ENCODE measurements around the gene CSK. TPM values are rescaled to one million over a fixed set of nuclear protein-coding genes. Genes with fewer than 3 reads are reported as not detected.

The CSK gene
- total RNA-seq, 1 experiment from 2014 or later, result 172 TPM

DNA sequence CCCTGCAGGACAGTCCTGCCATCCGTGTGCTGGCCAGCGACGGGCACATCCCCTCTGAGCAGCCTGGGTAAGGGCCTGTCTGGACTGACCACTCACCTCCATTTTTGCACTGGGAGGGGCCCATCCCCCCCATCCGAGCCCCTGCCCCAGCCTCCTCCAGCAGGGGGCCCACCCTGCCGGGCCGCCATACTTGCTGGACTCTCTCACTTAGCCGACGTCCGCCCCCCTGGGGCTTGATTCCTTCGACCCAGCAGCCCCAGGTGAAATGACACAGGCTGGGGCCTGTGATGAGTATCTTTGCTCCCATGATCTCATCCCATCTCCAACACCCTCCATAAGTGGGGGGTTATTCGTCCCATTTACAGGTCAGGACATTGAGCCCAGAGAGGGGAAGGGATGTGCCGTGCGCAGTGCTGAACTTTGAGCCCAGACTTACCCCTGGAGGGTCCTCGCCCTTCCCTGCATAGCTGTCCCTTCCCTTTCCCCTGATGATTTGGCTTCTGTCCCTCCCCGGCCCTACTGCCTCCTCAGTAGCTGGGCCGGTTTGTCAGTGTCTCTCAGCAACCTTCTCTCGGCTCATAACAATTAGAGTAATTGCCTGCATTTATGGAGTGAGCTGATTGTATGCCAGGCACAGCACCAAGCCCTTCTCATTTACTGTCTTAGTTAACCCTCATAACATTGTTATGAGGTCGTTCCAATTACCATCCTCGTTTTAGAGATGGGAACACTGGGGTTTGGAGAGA lies 34.9 kb downstream of the CSK start:
- DNase-seq, result no peak
- Histone ChIP-seq H3K4me3 (ENCODE audit: low read length) (no peak overlapping the region), H3K27me3 (ENCODE audit: low read length) (no peaks in the 10 kb centered on the region), H3K79me2 (ENCODE audit: low read length) (peaks cover 14% of the 10 kb centered on the region), H3K4me2 (ENCODE audit: low read depth, low read length, poor library complexity, severe bottlenecking) (no peak overlapping the region), H2AFZ (ENCODE audit: low read length) (no peak overlapping the region), H3K9me2 (replicated peaks; ENCODE audit: insufficient read depth, low read length) (no peaks in the 10 kb centered on the region), H3K9me3 (ENCODE audit: low read length) (no peaks in the 10 kb centered on the region), H4K20me1 (ENCODE audit: insufficient read depth, low read depth, low read length) (no peaks in the 10 kb centered on the region; the same call in 1 of the 2 replicates), H3K36me3 (ENCODE audit: insufficient read depth, low read length) (no peaks in the 10 kb centered on the region), H3K4me1 (ENCODE audit: low read length) (peaks cover 34% of the 10 kb centered on the region), H3K27ac (ENCODE audit: low read length) (0 out of 2 replicates have a peak overlapping the region, but pooled peaks have one; percentile 42), H3K9ac (ENCODE audit: low read length) (no peak overlapping the region)

DNA sequence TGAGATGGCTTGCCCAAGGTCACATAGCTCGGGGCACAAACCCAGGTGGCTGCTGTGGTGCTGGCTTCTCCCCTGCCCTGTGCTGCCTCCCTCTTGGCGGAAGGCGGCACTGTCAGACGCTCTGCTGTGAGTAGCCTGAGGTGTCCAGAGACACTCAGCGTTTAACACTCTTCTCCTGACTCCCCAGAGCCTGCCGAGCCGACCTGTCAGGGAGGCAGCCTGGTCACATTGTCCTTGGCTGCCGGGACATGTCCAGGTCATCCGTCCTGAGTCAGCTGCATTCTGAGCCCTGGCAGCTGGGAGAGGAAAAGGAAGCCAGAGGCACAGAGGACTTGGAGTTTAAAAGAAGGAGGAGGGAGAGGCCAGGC lies 35.5 kb downstream of the CSK start:
- Histone ChIP-seq H3K27ac (ENCODE audit: low read length) (0 out of 2 replicates have a peak overlapping the region, but pooled peaks have one; percentile 42), H3K9ac (ENCODE audit: low read length) (no peak overlapping the region), H2AFZ (ENCODE audit: low read length) (no peak overlapping the region), H3K4me2 (ENCODE audit: low read depth, low read length, poor library complexity, severe bottlenecking) (no peak overlapping the region), H4K20me1 (ENCODE audit: insufficient read depth, low read depth, low read length) (no peaks in the 10 kb centered on the region; the same call in 1 of the 2 replicates), H3K27me3 (ENCODE audit: low read length) (no peaks in the 10 kb centered on the region), H3K9me2 (replicated peaks; ENCODE audit: insufficient read depth, low read length) (no peaks in the 10 kb centered on the region), H3K79me2 (ENCODE audit: low read length) (peaks cover 14% of the 10 kb centered on the region), H3K9me3 (ENCODE audit: low read length) (no peaks in the 10 kb centered on the region), H3K4me3 (ENCODE audit: low read length) (no peak overlapping the region), H3K36me3 (ENCODE audit: insufficient read depth, low read length) (no peaks in the 10 kb centered on the region), H3K4me1 (ENCODE audit: low read length) (peaks cover 40% of the 10 kb centered on the region)
- no peak for DNase-seq

DNA sequence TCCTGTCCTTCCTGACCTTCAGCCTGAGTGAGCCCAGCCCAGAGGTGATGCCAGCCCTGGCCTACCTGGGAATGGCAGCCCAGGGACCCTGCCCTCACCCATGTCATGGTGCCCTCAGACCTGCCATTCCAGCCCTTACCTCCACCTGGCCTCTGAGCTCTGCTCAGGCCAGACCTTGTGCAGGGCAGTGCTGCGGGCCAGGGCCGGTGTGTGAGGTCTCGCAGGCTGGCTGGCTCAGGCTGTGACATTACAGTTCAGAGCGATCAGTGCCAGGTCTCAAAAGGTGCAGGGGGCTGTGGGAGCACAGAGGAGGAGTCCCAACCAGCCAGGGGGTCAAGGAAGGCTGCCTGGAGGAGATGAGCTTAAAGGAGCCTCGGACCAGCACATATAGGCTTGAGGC lies 38.2 kb downstream of the CSK start:
- peak overlapping the region; percentile 96 for H3K4me2 ChIP-seq (ENCODE audit: low read depth, low read length, poor library complexity, severe bottlenecking)
- no peaks in the 10 kb centered on the region for H3K36me3 ChIP-seq (ENCODE audit: insufficient read depth, low read length)
- H3K4me1 ChIP-seq (ENCODE audit: low read length), result peaks cover 67% of the 10 kb centered on the region

DNA sequence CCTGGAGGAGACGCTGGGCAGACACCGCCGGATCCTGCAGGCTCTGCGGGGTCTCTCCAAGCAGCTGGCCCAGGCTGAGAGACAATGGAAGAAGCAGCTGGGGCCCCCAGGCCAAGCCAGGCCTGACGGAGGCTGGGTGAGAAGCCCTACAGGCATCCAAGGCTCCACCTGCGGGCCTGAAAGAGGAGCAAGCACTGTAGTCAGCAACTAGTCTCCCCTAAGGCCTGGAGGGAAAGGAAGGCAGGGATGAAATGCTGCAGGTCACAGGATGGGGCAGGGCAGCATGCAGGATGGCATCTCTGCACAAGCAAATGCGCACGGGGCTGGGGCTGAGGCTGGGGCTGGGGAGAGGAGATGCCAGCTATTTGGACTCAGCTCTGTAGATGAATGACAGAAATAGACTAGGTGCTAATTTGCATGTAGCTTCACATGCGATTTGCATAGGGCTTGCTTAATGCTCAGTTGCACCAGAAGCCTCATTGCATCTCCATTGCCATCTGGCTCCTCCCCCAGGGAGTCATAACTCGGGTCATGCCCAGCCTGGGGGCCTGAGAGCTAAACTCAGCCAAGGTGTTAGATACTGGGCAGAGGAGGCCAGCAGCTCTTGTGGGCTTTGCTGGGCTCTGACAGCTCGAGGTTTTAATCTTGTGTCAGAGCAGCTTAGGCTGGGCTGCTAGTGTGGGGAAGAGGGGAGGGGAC lies 39.4 kb downstream of the CSK start:
- no peak overlapping the region for H2AFZ ChIP-seq (ENCODE audit: low read length)

More for the DNA sequence above, 38.2 kb downstream of the CSK start:
- no peaks in the 10 kb centered on the region for H3K9me3 ChIP-seq (ENCODE audit: low read length)
- DNase-seq, result no peak
- no peaks in the 10 kb centered on the region; the same call in 1 of the 2 replicates for H4K20me1 ChIP-seq (ENCODE audit: insufficient read depth, low read depth, low read length)
- peaks cover 14% of the 10 kb centered on the region for H3K79me2 ChIP-seq (ENCODE audit: low read length)
- H2AFZ ChIP-seq (ENCODE audit: low read length), result no peak overlapping the region
- H3K4me3 ChIP-seq (ENCODE audit: low read length), result peak overlapping the region; percentile 77
- peak overlapping the region; percentile 97 for H3K9ac ChIP-seq (ENCODE audit: low read length)
- H3K9me2 ChIP-seq (replicated peaks; ENCODE audit: insufficient read depth, low read length), result no peaks in the 10 kb centered on the region
- peak overlapping the region; percentile 99 for H3K27ac ChIP-seq (ENCODE audit: low read length)
- no peaks in the 10 kb centered on the region for H3K27me3 ChIP-seq (ENCODE audit: low read length)

DNA sequence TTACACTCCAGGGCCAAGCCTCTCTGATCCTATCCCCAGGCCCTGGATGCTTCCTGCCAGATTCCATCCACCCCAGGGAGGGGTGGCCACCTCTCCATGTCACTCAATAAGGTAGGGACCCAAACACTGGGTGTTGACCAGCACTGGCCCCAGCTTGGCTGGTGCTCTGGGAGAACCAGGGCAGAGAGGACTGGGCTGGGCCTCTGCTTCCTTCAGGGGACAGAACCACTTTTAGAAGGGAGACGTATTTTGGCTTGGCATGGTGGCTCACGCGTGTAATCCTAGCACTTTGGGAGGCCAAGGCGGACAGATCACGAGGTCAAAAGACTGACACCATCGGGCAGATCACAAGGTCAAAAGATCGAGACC lies 39.9 kb downstream of the CSK start:
- Histone ChIP-seq H3K4me1 (ENCODE audit: low read length) (peaks cover 76% of the 10 kb centered on the region), H3K27ac (ENCODE audit: low read length) (peak overlapping the region; percentile 99), H3K9me2 (replicated peaks; ENCODE audit: insufficient read depth, low read length) (no peaks in the 10 kb centered on the region), H3K36me3 (ENCODE audit: insufficient read depth, low read length) (no peaks in the 10 kb centered on the region), H4K20me1 (ENCODE audit: insufficient read depth, low read depth, low read length) (no peaks in the 10 kb centered on the region; the same call in 1 of the 2 replicates), H3K27me3 (ENCODE audit: low read length) (no peaks in the 10 kb centered on the region), H2AFZ (ENCODE audit: low read length) (no peak overlapping the region), H3K4me2 (ENCODE audit: low read depth, low read length, poor library complexity, severe bottlenecking) (peak overlapping the region; percentile 62), H3K9me3 (ENCODE audit: low read length) (no peaks in the 10 kb centered on the region), H3K4me3 (ENCODE audit: low read length) (peak overlapping the region; percentile 52; the same call in 1 of the 2 replicates), H3K79me2 (ENCODE audit: low read length) (peaks cover 14% of the 10 kb centered on the region), H3K9ac (ENCODE audit: low read length) (peak overlapping the region; percentile 74)
- no peak for DNase-seq

More for the DNA sequence above, 39.4 kb downstream of the CSK start:
- Histone ChIP-seq H4K20me1 (ENCODE audit: insufficient read depth, low read depth, low read length) (no peaks in the 10 kb centered on the region; the same call in 1 of the 2 replicates), H3K36me3 (ENCODE audit: insufficient read depth, low read length) (no peaks in the 10 kb centered on the region), H3K4me2 (ENCODE audit: low read depth, low read length, poor library complexity, severe bottlenecking) (peak overlapping the region; percentile 96), H3K27me3 (ENCODE audit: low read length) (no peaks in the 10 kb centered on the region), H3K4me1 (ENCODE audit: low read length) (peaks cover 76% of the 10 kb centered on the region), H3K9me2 (replicated peaks; ENCODE audit: insufficient read depth, low read length) (no peaks in the 10 kb centered on the region), H3K79me2 (ENCODE audit: low read length) (peaks cover 14% of the 10 kb centered on the region), H3K4me3 (ENCODE audit: low read length) (peak overlapping the region; percentile 77), H3K9me3 (ENCODE audit: low read length) (no peaks in the 10 kb centered on the region), H3K27ac (ENCODE audit: low read length) (peak overlapping the region; percentile 99), H3K9ac (ENCODE audit: low read length) (peak overlapping the region; percentile 97)
- peak; percentile 98 for DNase-seq

DNA sequence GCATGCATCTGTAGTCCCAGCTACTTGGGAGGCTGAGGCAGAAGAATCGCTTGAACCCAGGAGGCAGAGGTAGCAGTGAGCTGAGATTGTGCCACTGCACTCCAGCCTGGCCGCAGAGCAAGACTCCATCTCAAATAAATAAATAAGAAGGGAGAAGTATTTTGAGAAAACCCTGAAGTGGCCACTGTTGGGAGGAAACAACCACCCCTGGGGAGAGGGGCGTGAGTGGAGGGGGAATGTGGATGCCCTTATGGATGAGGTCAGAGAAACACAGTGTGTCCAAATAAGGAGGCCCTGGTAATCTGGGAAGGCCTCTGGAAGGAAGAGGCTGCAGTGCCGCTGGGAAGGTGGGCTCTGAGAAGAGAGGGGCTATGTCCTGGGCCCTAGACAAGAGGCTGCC lies 40.4 kb downstream of the CSK start:
- Histone ChIP-seq H3K4me2 (ENCODE audit: low read depth, low read length, poor library complexity, severe bottlenecking) (peak overlapping the region; percentile 62), H3K4me1 (ENCODE audit: low read length) (peaks cover 76% of the 10 kb centered on the region), H3K9me2 (replicated peaks; ENCODE audit: insufficient read depth, low read length) (no peaks in the 10 kb centered on the region), H3K79me2 (ENCODE audit: low read length) (peaks cover 14% of the 10 kb centered on the region), H3K27ac (ENCODE audit: low read length) (peak overlapping the region; percentile 99), H3K4me3 (ENCODE audit: low read length) (peak overlapping the region; percentile 52), H4K20me1 (ENCODE audit: insufficient read depth, low read depth, low read length) (no peaks in the 10 kb centered on the region; the same call in 1 of the 2 replicates), H3K27me3 (ENCODE audit: low read length) (no peaks in the 10 kb centered on the region), H3K36me3 (ENCODE audit: insufficient read depth, low read length) (no peaks in the 10 kb centered on the region), H3K9ac (ENCODE audit: low read length) (peak overlapping the region; percentile 74), H2AFZ (ENCODE audit: low read length) (no peak overlapping the region), H3K9me3 (ENCODE audit: low read length) (no peaks in the 10 kb centered on the region)
- no peak for DNase-seq

DNA sequence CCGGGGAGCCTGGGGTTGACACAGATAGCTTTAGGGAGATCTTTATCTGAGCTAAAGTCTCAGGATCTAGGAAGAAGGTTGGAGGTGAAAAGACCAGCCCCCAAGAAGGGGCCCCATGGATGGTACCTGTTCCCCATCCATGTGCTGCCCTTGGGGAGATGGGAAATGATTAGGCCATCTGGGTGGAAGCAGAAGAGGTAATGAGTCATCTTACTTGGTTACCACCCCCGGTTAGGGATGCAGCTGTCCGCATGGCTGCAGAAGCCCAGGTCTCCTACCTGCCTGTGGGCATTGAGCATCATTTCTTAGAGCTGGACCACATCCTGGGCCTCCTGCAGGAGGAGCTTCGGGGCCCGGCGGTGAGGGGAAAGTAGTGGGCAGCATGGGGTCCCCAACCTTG lies 41.4 kb downstream of the CSK start:
- Histone ChIP-seq H3K9ac (ENCODE audit: low read length) (peak overlapping the region; percentile 74), H3K4me3 (ENCODE audit: low read length) (peak overlapping the region; percentile 52), H3K4me1 (ENCODE audit: low read length) (peaks cover 76% of the 10 kb centered on the region), H3K9me3 (ENCODE audit: low read length) (no peaks in the 10 kb centered on the region), H3K27me3 (ENCODE audit: low read length) (no peaks in the 10 kb centered on the region), H2AFZ (ENCODE audit: low read length) (no peak overlapping the region), H3K27ac (ENCODE audit: low read length) (peak overlapping the region; percentile 99), H4K20me1 (ENCODE audit: insufficient read depth, low read depth, low read length) (no peaks in the 10 kb centered on the region; the same call in 1 of the 2 replicates), H3K79me2 (ENCODE audit: low read length) (peaks cover 14% of the 10 kb centered on the region), H3K9me2 (replicated peaks; ENCODE audit: insufficient read depth, low read length) (no peaks in the 10 kb centered on the region), H3K36me3 (ENCODE audit: insufficient read depth, low read length) (no peaks in the 10 kb centered on the region), H3K4me2 (ENCODE audit: low read depth, low read length, poor library complexity, severe bottlenecking) (peak overlapping the region; percentile 62)
- DNase-seq, result peak; percentile 58

DNA sequence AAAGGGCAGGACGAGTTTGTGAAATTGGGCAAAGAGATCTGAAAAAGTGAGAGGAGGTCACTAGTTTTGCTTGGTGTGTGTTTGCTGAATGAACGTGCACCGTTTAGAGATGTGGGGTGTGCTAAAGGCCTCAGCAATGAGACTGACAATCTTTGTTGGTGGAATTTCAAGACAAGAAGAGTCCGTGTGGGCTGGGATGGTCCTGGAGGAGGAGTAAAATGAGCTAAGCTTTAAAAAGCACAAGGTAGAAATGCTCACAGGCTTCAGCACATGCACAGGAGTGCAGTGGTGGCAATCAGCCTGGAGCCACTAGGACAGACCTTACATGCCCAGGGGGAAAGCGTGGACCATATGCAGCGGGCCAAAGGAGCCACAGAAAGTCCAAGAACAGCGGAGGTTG lies 43.1 kb downstream of the CSK start:
- Histone ChIP-seq H3K27me3 (ENCODE audit: low read length) (no peaks in the 10 kb centered on the region), H2AFZ (ENCODE audit: low read length) (no peak overlapping the region), H3K4me3 (ENCODE audit: low read length) (no peak overlapping the region), H3K4me1 (ENCODE audit: low read length) (peaks cover 76% of the 10 kb centered on the region), H3K79me2 (ENCODE audit: low read length) (peaks cover 11% of the 10 kb centered on the region), H3K27ac (ENCODE audit: low read length) (peak overlapping the region; percentile 99), H3K36me3 (ENCODE audit: insufficient read depth, low read length) (no peaks in the 10 kb centered on the region), H3K4me2 (ENCODE audit: low read depth, low read length, poor library complexity, severe bottlenecking) (no peak overlapping the region), H4K20me1 (ENCODE audit: insufficient read depth, low read depth, low read length) (no peaks in the 10 kb centered on the region), H3K9me2 (replicated peaks; ENCODE audit: insufficient read depth, low read length) (no peaks in the 10 kb centered on the region), H3K9me3 (ENCODE audit: low read length) (no peaks in the 10 kb centered on the region), H3K9ac (ENCODE audit: low read length) (no peak overlapping the region)
- DNase-seq, result no peak
